H1 (cell line): ENCODE data around the gene SHANK2.

Experiments
- CBX5 ChIP-seq: fragments of 300-800, 300-1000 bp; sonication (generic); IDR thresholded peaks from 2 replicates; pipeline ENCODE4 v1.7.1; 2016; ENCODE audit warnings: antibody characterized with exemption, low read length, low read depth
- CTCF ChIP-seq, 3 experiments: IDR thresholded peaks; 1 replicate in 2 of 3; 2 replicates in 1 of 3; pipeline versions ENCODE4 v1.5.1 to v1.6.1; 2011; ENCODE audit warnings: low read length in 3 of 3, mild to moderate bottlenecking in 3 of 3, inconsistent platforms in 2 of 3, low read depth in 1 of 3, moderate library complexity in 1 of 3; ENCODE audit not compliant: insufficient read depth in 1 of 3; ENCODE audit errors: control extremely low read depth in 1 of 3
- HDAC6 ChIP-seq: IDR thresholded peaks from one replicate; pipeline ENCODE4 v1.7.1; 2012; ENCODE audit warnings: low read depth, mild to moderate bottlenecking, inconsistent platforms, low read length, moderate library complexity
- MAX ChIP-seq: IDR thresholded peaks from 2 replicates; pipeline ENCODE4 v1.6.1; 2012; ENCODE audit warnings: inconsistent platforms
- POLR2A ChIP-seq, 2 experiments: IDR thresholded peaks; 1 replicate in 1 of 2; 2 replicates in 1 of 2; pipeline ENCODE4 v1.6.1; 2011; ENCODE audit warnings: low read depth in 2 of 2, low read length in 2 of 2, mild to moderate bottlenecking in 2 of 2; ENCODE audit errors: control extremely low read depth in 1 of 2
- RBBP5 ChIP-seq: IDR thresholded peaks from 2 replicates; pipeline ENCODE4 v1.7.1; 2012; ENCODE audit warnings: low read depth, mild to moderate bottlenecking, inconsistent platforms, low read length, moderate library complexity, borderline replicate concordance
- SIRT6 ChIP-seq: IDR thresholded peaks from one replicate; pipeline ENCODE4 v1.7.1; 2012; ENCODE audit warnings: low read length, inconsistent platforms
- TF ChIP-seq, protein P1 (sequence below): IDR thresholded peaks from 2 replicates; pipeline ENCODE4 v1.6.1; 2012; ENCODE audit warnings: low read length, inconsistent platforms

- TF ChIP-seq CTCF (IDR thresholded peaks at IDR 0.05; ENCODE audit: control extremely low read depth in 1 of 3, insufficient read depth in 1 of 3, low read depth in 1 of 3, low read length in 3 of 3) (no peak), MAX (no peak), RBBP5 (no peak), POLR2A (IDR thresholded peaks at IDR 0.05; ENCODE audit: control extremely low read depth in 1 of 2, low read depth in 2 of 2, low read length in 2 of 2) (no peak), CBX5 (no peak), SIRT6 (no peak), HDAC6 (no peak)
- TF ChIP-seq, protein P1, sequence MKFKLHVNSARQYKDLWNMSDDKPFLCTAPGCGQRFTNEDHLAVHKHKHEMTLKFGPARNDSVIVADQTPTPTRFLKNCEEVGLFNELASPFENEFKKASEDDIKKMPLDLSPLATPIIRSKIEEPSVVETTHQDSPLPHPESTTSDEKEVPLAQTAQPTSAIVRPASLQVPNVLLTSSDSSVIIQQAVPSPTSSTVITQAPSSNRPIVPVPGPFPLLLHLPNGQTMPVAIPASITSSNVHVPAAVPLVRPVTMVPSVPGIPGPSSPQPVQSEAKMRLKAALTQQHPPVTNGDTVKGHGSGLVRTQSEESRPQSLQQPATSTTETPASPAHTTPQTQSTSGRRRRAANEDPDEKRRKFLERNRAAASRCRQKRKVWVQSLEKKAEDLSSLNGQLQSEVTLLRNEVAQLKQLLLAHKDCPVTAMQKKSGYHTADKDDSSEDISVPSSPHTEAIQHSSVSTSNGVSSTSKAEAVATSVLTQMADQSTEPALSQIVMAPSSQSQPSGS, result no peak
Observed at GRCh38 chr11:71236836-71237475, 15.4 kb downstream of the SHANK2 start.
